Mammary epithelial cell (primary cell): ENCODE results near the gene FCHSD2.

Experiments
- CTCF ChIP-seq, 2 donors: IDR thresholded peaks in 1 of 2; conservative IDR thresholded peaks in 1 of 2; 2 replicates each; pipeline ENCODE4 v1.5.1; 2011 to 2012; ENCODE audit warnings: inconsistent platforms in 2 of 2, low read length in 2 of 2, mild to moderate bottlenecking in 2 of 2, control low read depth in 1 of 2, low read depth in 1 of 2; ENCODE audit not compliant: insufficient read depth in 1 of 2; ENCODE audit errors: extremely low read depth in 1 of 2
- EZH2 ChIP-seq: IDR thresholded peaks from 2 replicates; pipeline ENCODE4 v1.6.1; 2012; ENCODE audit warnings: low read length, inconsistent platforms, borderline replicate concordance

DNA sequence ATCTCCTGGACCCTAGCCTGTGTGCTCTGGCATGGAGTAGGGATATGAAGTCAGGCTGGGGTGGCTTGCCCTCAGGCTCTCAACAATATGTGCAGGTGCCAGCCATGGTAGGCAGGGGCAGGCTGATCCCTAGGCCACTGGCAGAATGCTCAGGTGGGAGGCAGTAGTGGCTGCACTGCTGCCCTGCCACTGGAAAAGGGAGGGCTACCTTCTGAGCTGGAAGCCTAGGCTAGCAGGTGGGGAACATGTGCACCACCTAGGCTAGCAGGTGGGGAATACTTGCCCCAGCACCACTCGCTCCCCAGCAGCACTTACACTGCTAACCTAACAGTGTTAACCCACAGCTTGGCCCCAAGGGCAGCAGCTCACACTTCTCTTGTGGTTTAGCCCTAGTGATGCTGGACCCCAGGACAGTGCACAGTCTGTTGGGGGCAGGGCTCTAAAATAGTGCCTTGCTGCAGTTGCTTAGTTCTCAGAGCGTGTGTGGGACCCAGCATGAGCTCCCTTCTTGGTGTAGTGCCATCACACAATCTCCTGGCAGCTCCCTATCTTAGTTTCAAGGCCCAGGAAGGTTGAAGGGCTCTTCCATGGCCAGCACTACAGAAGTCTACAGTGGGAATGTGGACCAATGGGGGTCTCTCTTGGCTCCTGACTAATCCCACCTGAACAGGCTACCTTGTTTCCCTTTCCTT, 130.8 kb downstream of the FCHSD2 start:
- TF ChIP-seq CTCF (conservative IDR thresholded peaks at IDR 0.05 in 1 of 2, IDR thresholded peaks at IDR 0.05 in 1 of 2; ENCODE audit: extremely low read depth in 1 of 2, insufficient read depth in 1 of 2, low read depth in 1 of 2, low read length in 2 of 2) (no peak), EZH2 (no peak)
